DMS79 treated with DMSO at 0.1 percent for 48 hours (cell line): ENCODE measurements around the gene INO80.
"Not testable (repeated sequence)": the region's sequence is repeated elsewhere in the genome, so short reads cannot be mapped to it uniquely, and the experiment has no call there.

Source experiments
- DNase-seq: peaks from one replicate; lab custom pipeline; 2025; lab: John Stamatoyannopoulos, UW

Gene INO80

DNA sequence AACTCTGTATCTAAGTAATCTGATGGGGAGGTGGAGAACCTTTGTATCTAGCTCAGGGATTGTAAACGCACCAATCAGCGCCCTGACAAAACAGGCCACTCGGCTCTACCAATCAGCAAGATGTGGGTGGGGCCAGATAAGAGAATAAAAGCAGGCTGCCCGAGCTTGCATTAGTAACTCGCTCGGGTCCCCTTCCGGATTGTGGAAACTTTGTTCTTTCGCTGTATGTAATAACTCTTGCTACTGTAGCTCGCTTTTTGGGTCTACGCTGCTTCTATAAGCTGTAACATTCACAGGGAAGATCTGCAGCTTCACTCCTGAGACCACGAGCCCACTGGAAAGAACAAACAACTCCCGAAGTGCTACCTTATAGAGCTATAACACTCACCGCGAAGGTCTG, 153.8 kb downstream of the INO80 start:
- not testable (repeated sequence) for DNase-seq

GRCh38 chr15:40961740-40962139, 154.3 kb downstream of the INO80 start:
- DNase-seq = not testable (repeated sequence)

DNA sequence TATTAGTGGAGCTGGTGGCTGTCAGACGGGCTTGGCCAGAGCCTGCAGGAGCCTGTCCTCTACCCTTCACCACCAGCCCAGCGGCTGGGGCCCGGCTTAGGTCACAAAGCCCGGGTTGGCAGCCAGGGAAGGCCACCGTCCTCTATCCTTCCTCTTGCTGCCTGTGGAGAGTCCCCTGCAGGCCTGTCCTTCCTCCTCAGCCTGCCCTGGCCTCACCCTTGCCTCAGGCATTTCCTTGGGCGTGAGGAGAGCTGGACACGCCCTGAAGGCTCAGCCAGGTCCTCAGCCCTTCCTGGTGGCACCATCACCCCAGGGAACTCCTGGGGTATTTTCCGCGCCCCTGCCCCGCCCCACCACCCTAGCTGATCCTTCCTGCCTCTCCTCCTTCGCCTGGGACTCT, 155.2 kb downstream of the INO80 start:
- DNase-seq = no peak

DNA sequence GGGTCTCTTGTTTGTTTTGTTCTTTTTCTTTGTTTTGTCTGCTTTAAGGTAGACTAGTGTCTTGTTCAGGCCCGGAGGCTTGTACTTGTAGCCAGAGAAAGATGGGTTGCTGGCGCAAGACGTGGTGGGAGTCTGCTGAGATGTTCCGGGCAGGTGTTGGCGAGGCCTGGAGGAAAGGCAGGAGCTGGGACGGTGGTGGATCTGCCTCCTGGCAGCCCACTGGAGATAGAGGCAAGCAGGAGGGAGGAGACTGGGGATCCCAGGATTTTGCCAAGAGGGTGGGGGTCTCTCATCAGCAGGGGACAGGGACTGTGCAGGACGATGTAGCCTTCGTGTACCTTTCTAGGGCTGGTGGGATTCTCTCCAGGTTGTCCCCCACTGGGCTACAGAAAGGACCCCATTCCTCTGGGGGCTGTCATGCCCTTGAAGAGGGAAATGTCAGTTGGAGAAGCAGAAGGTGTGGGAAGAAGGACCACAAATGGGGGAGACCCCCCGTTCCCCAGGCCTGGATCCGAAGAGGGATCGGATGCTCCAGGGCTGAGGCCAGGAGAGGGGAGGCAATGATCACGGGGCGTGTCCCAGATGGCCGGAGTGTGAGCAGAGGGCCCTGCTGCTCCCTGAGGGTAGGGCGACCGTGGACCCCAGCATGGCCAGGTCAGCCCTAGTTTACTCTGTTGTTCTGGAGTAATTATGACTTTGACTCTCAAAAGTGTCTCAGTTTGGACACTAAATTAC, 155.8 kb downstream of the INO80 start:
- DNase-seq = no peak

DNA sequence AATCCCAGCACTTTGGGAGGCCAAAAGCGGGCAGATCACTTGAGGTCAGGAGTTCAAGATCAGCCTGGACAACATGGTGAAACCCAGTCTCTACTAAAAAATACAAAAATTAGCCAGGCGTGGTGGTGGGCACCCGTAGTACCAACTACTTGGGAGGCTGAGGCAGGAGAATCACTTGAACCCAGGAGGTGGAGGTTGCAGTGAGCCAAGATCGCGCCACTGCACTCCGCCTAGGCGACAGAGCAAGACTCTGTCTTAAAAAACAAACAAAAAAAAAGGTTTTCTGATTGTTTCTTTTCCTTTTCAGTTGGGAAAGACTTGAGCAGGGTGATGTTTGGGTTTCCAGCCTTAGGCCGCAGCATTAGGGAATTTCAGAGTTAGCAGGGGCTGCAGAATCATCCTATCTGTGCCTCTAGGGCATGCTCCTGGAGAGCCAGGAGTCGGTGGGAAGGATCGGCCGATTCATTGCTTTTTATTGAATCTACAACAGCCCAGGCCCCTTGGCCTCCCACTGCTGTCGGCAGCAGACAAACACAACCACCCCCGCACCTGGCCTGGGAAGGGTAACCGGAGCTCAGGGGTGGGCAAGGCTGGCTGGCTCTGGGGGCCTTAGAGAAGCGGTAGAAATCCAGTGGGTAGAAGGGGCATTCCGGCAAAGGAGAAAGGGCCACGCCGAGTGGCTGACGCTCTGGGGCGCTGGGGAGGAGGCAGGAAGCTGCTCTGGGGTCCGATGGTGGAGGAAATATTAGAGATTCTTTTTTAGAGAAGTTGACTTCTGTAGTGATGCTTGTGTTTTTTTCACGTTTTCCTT, 156.5 kb downstream of the INO80 start:
- DNase-seq = no peak

GRCh38 chr15:40958723-40959122, 157.4 kb downstream of the INO80 start:
- DNase-seq = no peak

- DNase-seq = no peak
Measured at GRCh38 chr15:40958146-40958545, 157.9 kb downstream of the INO80 start.

GRCh38 chr15:40957581-40958051, 158.5 kb downstream of the INO80 start:
- DNase-seq = no peak

DNA sequence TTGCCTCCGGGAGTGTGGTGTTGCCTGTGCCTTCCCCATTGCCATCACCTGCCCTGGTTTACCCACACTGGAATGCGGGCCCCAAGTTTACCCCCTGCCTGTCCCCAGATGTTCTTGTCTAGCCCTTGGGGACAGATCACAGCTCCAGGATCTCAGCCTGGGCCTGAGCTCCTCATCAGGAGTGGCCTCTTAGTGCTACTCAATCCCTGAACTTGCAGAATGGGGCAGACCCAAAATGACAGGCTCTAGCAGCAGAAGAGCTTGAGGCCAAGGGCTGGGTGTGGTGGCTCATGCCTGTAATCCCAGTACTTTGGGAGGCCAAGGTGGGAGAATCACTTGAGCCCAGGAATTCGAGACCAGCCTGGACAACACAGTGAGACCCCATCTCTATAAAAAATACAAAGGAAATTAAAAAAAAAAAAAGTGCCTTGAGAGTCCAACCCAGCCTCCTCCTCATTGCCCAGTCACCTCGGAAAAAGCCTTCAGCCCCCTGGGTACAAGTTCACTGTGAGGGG, 159.0 kb downstream of the INO80 start:
- no peak for DNase-seq

DNA sequence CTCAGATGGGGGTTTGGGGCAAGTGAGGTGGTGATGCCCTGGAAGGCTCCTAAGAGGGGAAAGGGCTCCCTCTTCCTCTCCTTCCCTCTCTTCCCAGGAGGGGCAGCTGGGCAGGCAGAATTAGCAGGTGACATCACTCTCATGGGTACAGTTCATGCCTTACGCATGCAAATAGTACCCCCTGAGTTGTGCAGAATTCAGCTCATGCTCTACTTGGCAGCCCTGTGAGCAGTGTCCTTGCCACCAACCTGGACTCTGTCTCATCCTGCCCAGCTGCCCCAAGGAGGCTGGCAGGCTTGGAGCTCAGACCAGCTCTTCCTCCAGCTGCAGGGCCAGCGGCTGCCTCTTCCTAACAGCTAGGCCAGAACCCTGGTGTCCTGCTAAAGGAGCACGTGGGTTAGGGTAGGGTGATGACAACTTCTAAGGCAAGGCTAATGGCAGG, 159.5 kb downstream of the INO80 start:
- DNase-seq = no peak

DNA sequence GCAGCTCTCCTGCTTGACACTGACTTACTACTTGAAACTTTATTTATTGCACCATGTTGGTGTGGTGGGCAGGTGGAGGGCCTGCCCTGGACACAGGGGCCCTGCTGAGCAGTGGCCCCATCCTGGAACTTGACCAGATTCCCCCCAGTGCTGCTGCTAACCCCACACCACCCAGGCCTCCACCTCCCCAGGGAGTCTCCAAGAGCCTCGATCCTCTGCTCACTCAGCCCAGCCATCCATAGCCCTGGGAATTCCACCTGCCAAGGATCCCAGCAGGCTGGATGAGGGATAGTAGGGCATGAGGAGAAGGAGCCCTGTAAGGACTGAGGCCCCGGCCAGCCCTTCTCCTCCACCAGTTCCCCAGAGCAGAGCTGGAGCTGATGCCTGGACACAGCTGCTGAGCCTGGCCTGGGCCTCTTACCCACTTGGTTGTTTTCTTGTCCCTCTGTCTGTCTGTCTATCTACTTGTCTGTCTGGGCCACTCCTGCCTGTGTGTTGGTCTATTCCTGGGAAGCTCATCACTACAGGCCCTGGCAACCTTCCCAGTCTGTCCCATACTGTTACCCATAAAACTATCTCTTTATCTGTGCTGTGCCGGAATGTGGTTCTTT, 160.0 kb downstream of the INO80 start:
- no peak for DNase-seq

- DNase-seq = no peak
Measured at GRCh38 chr15:40955141-40955903, 160.8 kb downstream of the INO80 start.

- not testable (repeated sequence) for DNase-seq
Measured at GRCh38 chr15:40954158-40954848, 161.8 kb downstream of the INO80 start.

- no peak for DNase-seq
Measured at GRCh38 chr15:40953713-40954074, 162.4 kb downstream of the INO80 start.

DNA sequence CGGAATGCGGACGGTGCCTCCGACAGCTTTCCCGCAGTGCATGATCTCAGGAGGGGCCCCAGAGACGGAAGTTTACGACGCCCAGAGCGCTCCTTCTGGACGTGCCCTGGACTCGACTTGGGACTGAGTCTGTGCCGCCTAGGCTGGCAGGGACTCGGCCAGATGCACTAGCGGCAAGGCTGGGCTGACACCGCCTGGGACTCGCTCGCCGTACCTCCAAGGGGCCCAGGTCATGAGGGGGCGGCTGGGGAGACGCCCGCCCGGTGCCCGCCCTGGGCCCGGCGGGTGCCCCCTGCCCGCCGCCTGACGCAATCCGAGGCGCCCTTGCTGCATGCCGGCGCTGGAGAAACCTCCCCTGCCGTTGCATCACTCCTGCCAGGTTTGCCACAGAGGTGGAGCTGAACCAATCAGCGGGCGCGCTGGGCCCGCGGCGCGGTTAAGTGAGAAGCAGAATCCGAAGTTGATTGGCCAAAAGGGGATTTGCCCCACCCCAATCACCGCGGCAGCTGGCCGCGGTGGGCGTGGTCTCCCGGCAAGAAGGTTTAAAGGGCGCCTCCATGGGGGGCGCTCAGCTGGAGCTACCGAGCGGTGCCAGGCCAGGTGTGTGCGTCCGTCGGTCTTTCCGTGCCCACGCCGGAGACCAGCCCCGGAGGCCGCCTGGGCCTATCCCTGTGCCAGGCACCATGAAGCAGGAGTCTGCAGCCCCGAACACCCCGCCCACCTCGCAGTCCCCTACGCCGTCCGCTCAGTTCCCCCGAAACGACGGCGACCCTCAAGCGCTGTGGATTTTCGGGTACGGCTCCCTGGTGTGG, 163.0 kb downstream of the INO80 start, which contains the start of gene CHAC1:
TSS of gene CHAC1 (plus strand) at position 571 of the 812 bp plus-strand sequence. CDS start at position 684, 113 bp downstream.
- peak; percentile 80 for DNase-seq

DNA sequence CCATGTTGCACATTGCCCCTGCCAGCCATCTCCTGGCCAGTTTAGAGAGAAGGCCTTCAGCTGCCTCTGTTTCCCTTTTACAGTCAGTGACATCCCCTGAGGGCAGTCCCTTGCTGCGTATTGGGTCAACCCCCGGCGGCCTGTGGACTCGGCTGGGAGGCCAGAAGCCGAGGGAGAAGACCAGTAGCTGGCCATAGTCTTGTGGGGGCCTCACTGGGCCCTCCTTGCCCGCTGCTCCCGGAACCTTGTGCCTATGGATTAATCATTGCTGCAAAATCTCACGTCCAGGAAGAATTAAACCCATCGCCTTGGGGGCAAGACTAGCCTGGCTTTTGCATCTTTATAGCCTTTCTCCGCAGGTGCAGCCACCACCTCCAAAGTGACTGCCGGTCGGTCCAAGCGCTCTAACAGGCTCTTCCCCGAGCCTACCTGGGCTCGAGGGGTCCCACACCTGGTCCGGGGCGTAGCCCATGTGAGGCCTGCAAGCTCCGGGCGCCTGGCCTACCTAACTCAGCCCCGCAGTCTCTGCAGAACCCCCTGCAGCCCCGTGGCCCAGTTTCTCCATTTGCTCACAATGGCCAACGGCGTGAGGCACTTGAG, 163.7 kb downstream of the INO80 start:
- DNase-seq = no peak

- DNase-seq = no peak
Measured at GRCh38 chr15:40951764-40952163, 164.3 kb downstream of the INO80 start.

DNA sequence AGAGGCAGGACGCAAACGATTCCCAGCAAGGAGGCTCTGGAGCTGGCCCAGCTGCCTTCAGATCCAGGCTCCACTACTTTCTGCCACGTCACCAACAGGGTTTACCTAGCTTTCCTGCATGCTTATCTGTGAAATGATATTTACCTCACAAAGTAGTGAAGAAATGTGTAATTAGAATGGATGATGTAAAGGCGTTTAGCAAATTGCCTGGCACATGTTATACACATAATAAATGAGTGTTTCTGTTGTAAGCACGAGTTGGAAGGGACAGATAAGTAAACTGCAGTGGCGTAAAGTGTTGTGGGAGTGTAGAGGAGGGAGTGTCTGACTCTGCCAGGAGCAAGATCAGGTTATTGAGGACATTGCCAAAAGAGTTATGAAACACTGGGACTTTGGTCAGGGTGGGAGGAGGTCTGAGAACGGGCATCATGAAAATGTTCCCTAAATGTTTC, 166.3 kb downstream of the INO80 start:
- DNase-seq = no peak

GRCh38 chr15:40948706-40949473, 167.2 kb downstream of the INO80 start:
- DNase-seq = no peak
